GM19395 (cell line): ENCODE measurements around the gene STMP1.
"Not testable (repeated sequence)": the region's sequence is repeated elsewhere in the genome, so short reads cannot be mapped to it uniquely, and the experiment has no call there.

Experiments used
- ATAC-seq: cut with Tn5 transposase; IDR thresholded peaks from one replicate; pipeline ENCODE4 v1.9.1; 2021; ENCODE audit warnings: mild to moderate bottlenecking, moderate library complexity; ENCODE audit not compliant: unreplicated experiment

STMP1 gene

GRCh38 chr7:135662373-135663114 is at the start of gene STMP1:
Gene STMP1, plus strand, starts transcription at chr7:135662514.
- ATAC-seq: peak; percentile 90

DNA sequence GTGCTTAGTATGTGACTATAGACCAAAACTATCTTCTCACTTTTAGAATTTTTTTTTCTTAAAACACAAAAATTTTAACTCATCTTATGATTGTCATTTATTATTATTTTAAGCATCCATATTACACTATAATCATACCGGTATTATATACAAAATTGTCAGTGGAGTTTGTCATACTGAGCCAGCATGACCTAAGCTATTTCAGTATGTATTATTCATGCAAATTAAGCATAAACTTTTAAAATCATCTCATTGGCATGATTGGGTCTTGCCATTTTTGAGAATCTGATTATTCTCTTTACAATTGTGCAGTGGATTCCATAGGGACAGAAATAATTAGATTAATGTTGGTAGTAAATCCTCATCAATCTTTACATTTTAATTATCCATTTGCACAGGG is 46.2 kb upstream of the STMP1 start:
- no peak for ATAC-seq

GRCh38 chr7:135617781-135618180 is 44.5 kb upstream of the STMP1 start:
- ATAC-seq: no peak

DNA sequence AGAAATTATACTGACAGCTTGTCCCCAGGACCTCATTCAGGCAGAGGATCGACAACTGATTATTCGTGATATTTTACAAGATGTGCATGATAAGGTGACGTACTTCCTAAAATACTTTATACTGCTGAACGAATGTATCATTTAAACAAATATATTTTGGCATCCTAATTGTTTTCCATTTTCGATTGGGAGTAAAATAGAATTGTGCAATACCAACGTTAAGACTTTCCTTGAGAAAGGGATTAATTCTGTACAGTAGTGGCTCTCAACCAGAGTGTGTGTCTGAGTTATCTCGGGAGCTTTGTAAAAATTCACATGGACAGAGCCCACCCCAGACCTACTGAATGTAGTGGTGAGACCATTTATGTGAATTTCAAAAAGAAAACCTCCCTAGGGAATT is 43.8 kb upstream of the STMP1 start:
- ATAC-seq: no peak

DNA sequence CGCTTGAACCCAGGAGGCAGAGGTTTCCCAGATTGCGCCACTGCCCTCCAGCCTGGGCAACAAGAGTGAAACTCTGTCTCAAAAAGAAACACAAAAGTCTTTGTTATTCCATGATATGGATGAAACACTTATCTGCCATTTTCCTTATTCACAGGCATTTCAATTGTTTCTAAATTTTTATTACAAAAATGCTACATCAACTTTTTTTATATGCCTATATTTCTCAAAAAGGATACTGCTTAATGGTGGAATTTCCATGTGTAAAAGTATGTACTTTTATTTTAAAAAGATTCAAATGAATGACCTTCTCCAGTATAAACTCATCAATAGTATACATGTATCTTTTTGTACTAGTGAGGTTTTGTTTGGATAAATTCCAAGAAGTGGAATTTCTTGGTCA is 41.9 kb upstream of the STMP1 start:
- no peak for ATAC-seq

DNA sequence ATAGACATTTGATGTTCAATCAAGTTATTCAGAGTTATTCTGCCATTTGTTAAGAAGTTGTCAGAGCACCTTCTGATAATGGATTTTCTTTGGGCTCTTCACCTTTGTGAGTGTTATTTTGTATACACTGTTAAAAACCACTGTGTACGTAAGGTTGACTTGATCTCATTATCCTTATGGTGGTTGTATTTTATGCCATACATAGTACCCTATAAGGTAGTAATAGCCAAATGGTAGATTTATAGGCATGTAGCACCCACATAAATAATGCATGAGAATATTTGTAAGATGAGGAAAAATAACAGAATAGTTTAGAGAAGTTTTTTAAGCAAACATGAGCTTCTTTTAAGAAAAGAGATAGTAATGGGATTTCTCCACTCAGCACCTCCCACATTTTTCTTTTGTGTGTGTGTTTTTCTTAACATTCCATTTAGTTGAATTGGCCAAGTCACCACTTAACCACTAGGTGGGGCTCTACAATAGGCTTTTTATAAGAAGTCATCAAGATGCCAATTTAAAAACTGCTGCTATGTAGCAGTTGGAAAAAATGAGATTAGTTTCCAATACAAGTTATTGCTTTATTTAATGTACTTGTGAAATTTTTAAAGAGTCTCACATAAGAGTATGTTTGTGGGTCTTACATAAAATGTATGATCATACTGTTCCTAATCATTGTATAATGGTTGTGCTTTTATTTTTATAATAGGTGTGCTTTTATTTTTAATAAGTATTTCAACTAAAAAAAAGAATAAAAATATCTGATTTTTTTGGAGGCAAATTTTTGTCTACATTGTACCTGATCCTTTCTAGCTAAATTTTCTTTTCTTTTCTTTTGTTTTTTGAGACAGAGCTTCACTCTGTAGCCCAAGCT is 41.1 kb upstream of the STMP1 start:
- ATAC-seq: no peak

GRCh38 chr7:135634191-135634878 is 28.0 kb upstream of the STMP1 start:
- ATAC-seq: no peak

DNA sequence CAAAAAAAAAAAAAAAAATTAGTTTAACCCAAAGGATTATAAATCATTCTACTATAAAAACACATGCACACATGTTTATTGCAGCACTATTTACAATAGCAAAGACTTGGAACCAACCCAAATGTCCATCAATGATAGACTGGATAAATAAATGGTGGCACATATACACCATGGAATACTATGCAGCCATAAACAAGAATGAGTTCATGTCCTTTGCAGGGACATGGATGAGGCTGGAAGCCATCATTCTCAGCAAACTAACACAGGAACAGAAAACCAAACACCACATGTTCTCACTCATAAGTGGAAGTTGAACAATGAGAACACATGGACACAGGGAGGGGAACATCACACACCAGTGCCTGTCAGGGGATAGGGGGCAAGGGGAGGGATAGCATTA is 22.6 kb upstream of the STMP1 start:
- ATAC-seq: not testable (repeated sequence)

- ATAC-seq: no peak
These were observed 18.2 kb upstream of the STMP1 start for GRCh38 chr7:135644154-135644553.

GRCh38 chr7:135644729-135645128 is 17.6 kb upstream of the STMP1 start:
- no peak for ATAC-seq

- no peak for ATAC-seq
These were observed 16.9 kb upstream of the STMP1 start for GRCh38 chr7:135645296-135645904.

- no peak for ATAC-seq
These were observed 14.6 kb upstream of the STMP1 start for GRCh38 chr7:135647755-135648154.

GRCh38 chr7:135648235-135648634 is 14.1 kb upstream of the STMP1 start:
- ATAC-seq: no peak

DNA sequence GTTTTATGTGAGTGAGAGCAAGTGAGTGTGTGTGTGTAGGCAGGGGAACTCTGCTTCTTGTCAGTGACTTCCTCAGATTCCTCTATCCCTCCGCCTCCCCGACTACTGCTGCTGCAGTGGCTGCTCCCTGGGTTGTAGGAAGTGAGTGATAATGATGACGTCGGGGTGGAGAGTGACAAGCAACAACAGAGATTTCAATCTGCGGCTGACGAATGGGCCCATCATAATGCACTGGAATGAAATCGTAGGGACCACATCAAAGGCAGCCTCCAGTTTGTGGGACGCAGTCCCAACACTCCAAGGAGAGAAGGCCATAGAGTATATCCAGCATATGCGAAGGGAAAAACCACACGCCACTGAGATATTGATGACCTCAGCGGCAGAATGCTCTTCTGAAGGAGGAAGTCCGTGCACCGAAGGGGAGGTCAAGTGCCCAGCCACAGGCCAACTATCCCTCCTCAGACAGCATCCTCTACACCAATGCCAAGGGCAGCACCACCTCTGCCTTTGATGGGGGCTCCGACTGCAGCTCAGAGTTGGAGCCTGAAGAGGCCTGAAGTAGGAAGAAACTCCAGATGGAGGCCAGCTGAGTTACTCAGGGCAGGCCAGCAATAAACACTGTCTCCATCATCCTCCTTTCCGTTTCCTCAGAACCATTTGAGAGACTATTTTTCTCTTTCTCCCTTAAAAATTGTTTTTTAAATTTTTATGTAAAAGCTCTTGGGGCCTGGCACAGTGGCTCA is 11.3 kb upstream of the STMP1 start:
- no peak for ATAC-seq

GRCh38 chr7:135653340-135654080 is 8.8 kb upstream of the STMP1 start:
- no peak for ATAC-seq

GRCh38 chr7:135658564-135658963 is 3.8 kb upstream of the STMP1 start:
- ATAC-seq: no peak

GRCh38 chr7:135659159-135659846 is 3.0 kb upstream of the STMP1 start:
- no peak for ATAC-seq

- ATAC-seq: no peak
These were observed 797 bp upstream of the STMP1 start for GRCh38 chr7:135661311-135662122.

GRCh38 chr7:135662123-135662372 is 266 bp upstream of the STMP1 start:
- ATAC-seq: peak; percentile 23
